ENCODE measurements around the gene TTBK2. TPM values are rescaled to one million over a fixed set of nuclear protein-coding genes. Genes with fewer than 3 reads are reported as not detected.

TTBK2 gene
- total and polyA plus RNA-seq, 10 of the 15 experiments (the other 5 are each of a cell fraction or from before 2014, with no cell fraction given), result 0.66 to 9.1 (median 3.7) TPM

- ChIA-PET CTCF (interaction anchor here (1.1 kb wide), 1 partner anchor 228 kb away, joined by 3 read pairs; no protein-coding TSS in a partner anchor), SMC1A (ENCODE audit: uncharacterized antibody, unreplicated experiment) (interaction anchor here (1.1 kb wide), 1 partner anchor 39 kb away, joined by 3 read pairs; no protein-coding TSS in a partner anchor), RAD21 (ENCODE audit: unreplicated experiment) (no interaction called here), POLR2A (interaction anchor here (0.7 kb wide), 1 partner anchor 153 kb away, joined by 7 read pairs; no protein-coding TSS in a partner anchor)
- H3K27me3 ChIP-seq (replicated peaks in 1 of 2; ENCODE audit: control insufficient read depth in 2 of 2, insufficient read depth in 2 of 2, low read length in 1 of 2), result no peaks in the 10 kb centered on the region
- in situ Hi-C loops (cut with MboI), result no loop called here
- 40% methylated on average over 6 of the region's 7 CpGs for WGBS (ENCODE audit: insufficient coverage, insufficient replicate concordance, low lambda C conversion rate, missing lambda C conversion rate)
- H3K27ac ChIP-seq (ENCODE audit: control insufficient read depth, insufficient read depth), result no peak overlapping the region
- H3K9ac ChIP-seq (ENCODE audit: control insufficient read depth, insufficient read depth, low read length), result no peak overlapping the region
- no peak overlapping the region for H3K4me3 ChIP-seq
- no peak for FAIRE-seq
- no peaks in the 10 kb centered on the region for H3K4me1 ChIP-seq (ENCODE audit: control insufficient read depth, insufficient read depth, low read length)
- TF ChIP-seq, protein P1, sequence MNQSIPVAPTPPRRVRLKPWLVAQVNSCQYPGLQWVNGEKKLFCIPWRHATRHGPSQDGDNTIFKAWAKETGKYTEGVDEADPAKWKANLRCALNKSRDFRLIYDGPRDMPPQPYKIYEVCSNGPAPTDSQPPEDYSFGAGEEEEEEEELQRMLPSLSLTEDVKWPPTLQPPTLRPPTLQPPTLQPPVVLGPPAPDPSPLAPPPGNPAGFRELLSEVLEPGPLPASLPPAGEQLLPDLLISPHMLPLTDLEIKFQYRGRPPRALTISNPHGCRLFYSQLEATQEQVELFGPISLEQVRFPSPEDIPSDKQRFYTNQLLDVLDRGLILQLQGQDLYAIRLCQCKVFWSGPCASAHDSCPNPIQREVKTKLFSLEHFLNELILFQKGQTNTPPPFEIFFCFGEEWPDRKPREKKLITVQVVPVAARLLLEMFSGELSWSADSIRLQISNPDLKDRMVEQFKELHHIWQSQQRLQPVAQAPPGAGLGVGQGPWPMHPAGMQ (IDR thresholded peaks at IDR 0.05; ENCODE audit: borderline replicate concordance), result no peak
- no peak for TF ChIP-seq TBL1XR1 (IDR thresholded peaks at IDR 0.05; ENCODE audit: low read depth, low read length)
- no peak for TF ChIP-seq TCF3 (IDR thresholded peaks at IDR 0.05; ENCODE audit: borderline replicate concordance, insufficient read depth, low read depth, low read length)
- no peak for TF ChIP-seq IRF4 (IDR thresholded peaks at IDR 0.05; ENCODE audit: low read depth, low read length)
- TF ChIP-seq YY1 (IDR thresholded peaks at IDR 0.05; ENCODE audit: low read depth, low read length), result no peak
- TF ChIP-seq NFIC (IDR thresholded peaks at IDR 0.05; ENCODE audit: low read depth, low read length), result no peak
- no peak for ATAC-seq
- intact Hi-C loops (cut with micrococcal nuclease; ENCODE audit: unreplicated experiment), result no loop called here
- no TSS peak for BruUV-seq (replicated peaks)
- no peaks in the 10 kb centered on the region for H3K36me3 ChIP-seq (ENCODE audit: control insufficient read depth in 2 of 2, insufficient read depth in 2 of 2, low read length in 1 of 2)
- DNase-seq (ENCODE audit: low read depth, low spot score), result no peak
- no peaks in the 10 kb centered on the region for H3K79me2 ChIP-seq (ENCODE audit: control insufficient read depth, insufficient read depth, low read length)
- H2AFZ ChIP-seq (ENCODE audit: control insufficient read depth, low read depth, low read length), result no peak overlapping the region
- H3K9me3 ChIP-seq (replicated peaks; ENCODE audit: control insufficient read depth, insufficient read depth, low read length), result no peaks in the 10 kb centered on the region
- no peaks in the 10 kb centered on the region for H4K20me1 ChIP-seq (ENCODE audit: control insufficient read depth, insufficient read depth)
- H3K4me2 ChIP-seq (ENCODE audit: control insufficient read depth, insufficient read depth), result no peak overlapping the region
Measured at GRCh38 chr15:42931702-42932486, 11.3 kb upstream of the TTBK2 start.
